GM15510 (cell line): ENCODE data around the gene KRTAP4-11.
"Not testable (repeated sequence)": the region's sequence is repeated elsewhere in the genome, so short reads cannot be mapped to it uniquely, and the experiment has no call there.

Experiments
- POLR2A ChIP-seq: IDR thresholded peaks from 3 replicates; pipeline ENCODE4 v1.6.1; 2011; ENCODE audit warnings: borderline replicate concordance; ENCODE audit not compliant: insufficient read length; ENCODE audit errors: extremely low read depth

KRTAP4-11 gene

DNA sequence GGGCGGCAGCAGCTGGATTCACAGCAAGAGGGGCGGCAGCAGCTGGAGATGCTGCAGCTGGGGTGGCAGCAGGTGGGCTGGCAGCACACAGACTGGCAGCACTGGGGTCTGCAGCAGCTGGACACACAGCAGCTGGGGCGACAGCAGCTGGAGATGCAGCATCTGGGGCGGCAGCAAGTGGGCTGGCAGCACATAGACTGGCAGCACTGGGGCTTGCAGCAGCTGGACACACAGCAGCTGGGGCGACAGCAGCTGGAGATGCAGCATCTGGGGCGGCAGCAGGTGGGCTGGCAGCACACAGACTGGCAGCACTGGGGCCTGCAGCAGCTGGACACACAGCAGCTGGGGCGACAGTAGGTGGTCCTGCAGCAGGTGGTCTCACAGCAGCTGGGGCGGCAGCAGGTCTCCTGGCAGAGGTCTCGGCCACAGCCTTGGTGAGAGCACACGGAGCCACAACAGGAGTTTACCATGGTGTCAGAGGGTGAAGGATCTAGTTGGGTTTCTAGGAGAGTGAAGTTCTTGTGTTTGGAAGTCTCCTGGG lies at the start of gene KRTAP4-11:
TSS of gene KRTAP4-11 (minus strand) at position 528 of the 541 bp plus-strand sequence. CDS start at position 470, 58 bp downstream.
- TF ChIP-seq POLR2A: not testable (repeated sequence)

DNA sequence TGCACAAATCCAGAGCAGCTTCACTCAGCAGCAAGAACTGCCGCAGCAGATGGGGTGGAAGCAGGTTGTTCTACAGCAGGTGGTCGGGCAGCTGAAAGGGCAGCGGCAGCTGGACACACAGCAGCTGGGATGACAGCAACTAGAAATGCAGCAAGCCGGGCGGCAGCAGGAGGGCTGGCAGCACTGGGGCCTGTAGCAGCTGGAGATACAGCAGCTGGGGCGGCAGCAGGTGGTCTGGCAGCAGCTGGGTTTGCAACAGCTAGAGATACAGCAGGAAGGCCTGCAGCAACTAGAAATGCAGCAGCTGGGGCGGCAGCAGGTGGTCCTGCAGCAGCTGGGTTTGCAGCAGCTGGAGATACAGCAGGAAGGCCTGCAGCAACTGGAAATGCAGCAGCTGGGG lies 49.4 kb upstream of the KRTAP4-11 start:
- no peak for TF ChIP-seq POLR2A

DNA sequence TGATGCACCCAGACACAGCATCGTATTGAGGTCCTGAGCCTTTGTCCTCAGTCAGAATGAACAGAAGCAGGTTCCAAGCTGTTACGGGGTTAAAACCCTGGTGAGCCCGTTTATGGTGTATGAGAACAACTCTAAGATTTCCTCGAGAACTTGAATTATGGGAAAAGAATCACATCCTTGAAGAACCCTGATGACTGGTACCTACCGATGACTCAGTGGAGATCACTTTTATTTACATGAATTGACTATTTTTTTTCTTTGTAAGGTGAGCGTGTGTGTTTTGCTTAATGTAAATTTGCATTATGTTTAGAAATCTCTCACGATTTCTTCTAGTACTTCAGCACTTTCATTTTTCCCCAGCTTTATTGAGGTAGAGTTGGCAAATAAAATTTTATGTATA lies 45.7 kb upstream of the KRTAP4-11 start:
- no peak for TF ChIP-seq POLR2A

DNA sequence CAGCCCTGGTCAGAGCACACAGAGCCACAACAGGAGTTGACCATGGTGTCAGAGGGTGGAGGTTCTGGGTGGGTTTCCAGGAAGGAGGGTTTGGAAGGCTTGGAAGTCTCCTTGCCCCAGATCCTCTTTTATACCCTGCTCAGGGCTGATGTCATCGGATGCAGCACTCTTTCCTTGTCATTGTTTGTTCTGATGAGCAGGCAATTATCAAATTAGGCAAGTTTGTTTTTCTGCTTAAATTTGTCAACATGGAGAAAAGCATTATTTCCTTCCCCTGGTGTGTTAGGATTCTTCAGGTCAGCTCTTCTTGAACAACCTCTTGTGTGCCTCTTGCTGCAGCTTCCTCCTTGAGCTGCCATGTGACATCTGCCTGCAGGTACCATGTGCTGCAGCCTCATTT lies 42.5 kb upstream of the KRTAP4-11 start, which contains the start of gene KRTAP4-4:
TSS of gene KRTAP4-4 (minus strand) at position 101 of the 400 bp plus-strand sequence. CDS start at position 44, 57 bp downstream.
- no peak for TF ChIP-seq POLR2A

DNA sequence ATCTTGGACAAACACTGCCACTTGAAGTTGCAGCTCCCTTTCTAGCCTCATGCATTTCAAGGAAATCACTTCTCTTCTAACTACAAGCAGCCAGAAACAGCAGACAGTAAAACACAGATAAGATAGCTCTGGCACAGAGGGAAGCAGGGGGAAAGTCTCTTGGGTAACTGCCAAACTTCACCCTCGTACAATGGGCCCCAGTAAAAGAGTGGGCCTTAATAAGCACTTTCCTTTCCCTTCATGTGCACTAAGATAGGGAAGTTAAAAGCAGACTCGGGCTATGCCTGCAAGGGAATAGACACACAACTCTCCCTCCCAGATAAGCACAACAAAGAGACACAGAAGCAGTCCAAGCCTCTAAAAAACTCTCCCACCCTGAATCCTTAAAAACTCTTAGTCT lies 35.7 kb upstream of the KRTAP4-11 start:
- no peak for TF ChIP-seq POLR2A

DNA sequence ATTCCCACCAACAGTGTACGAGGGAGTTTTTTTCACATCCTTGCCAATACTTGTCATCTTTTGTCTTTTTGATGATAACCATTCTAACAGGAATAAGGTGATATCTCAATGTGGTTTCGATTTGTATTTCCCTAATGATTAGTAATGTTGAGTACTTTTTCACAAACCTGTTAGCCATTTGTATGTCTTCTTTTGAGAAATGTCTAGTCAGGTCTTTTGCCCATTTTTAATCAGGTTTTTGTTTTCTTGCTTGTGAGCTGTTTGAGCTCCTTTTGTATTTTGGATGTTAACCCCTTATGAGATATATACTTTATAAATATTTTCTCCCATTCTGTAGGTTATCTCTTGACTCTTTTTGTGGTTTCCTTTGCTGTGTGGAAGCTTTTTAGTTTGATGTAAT lies 33.4 kb upstream of the KRTAP4-11 start:
- no peak for TF ChIP-seq POLR2A

DNA sequence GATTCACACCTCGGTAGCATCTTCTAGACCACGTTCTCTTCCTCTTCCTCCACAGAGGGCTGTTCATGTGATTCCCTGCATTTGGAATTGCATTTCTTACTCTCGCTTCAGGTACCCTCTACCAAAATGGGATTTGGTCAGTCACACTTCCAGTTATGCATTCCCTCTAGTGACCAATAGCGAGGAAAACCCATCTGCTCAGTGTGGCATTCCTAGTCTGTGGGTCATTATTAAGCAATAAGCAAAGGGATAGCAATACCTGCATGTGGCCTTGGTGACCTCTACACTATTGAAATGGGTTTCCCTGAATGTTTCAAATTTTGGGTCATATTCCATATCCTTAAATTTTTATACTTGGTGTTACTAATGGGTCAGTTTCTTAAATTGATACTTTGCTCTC lies 31.9 kb upstream of the KRTAP4-11 start:
- TF ChIP-seq POLR2A: no peak

DNA sequence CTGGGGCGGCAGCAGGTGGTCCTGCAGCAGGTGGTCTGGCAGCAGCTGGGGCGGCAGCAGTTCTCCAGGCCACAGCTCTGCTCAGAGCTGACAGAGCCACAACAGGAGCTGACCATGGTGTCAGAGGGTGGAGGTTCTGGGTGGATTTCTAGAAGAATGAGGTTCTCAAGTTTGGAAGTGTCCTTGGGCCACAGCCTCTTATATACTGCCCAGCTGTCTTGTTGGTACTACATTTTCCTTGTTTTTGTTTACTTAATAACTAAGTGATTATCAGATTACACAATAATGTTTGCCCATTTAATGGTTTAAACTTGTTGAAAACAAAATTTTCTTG lies 31.4 kb upstream of the KRTAP4-11 start, which contains the start of gene KRTAP4-5:
TSS of gene KRTAP4-5 (minus strand) at position 174 of the 334 bp plus-strand sequence. CDS start at position 116, 58 bp downstream.
- TF ChIP-seq POLR2A: no peak

DNA sequence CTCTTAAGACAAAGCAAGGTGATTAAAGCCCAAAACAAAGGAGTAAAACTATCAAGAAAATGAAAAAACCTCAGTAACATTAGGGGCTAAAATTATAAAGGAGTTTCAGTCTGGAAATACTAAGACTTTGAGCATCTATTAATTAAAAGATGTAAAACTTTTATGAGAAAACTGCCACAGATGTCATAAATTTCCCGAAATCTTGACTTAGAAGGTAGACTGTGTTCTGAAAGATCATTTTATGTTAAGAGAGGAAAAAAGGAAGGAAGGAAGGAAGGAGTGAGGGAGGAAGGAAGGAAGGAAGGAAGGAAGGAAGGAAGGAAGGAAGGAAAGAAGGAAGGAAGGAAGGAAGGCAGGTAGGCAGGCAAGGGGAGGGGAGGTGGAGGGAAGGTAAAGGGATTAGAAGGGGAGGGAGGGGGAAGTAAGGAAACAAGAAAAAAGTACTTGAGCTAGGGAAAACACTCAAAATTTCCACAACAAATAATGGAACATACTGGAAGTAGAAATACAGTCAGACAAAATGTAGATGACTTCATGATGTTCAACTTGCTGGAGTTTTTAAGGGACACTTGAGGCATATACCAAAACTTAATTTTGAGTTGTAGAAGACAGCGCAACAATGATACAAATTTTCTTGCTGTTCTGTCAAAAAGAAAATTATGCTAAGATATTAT lies 29.5 kb upstream of the KRTAP4-11 start:
- TF ChIP-seq POLR2A: no peak

DNA sequence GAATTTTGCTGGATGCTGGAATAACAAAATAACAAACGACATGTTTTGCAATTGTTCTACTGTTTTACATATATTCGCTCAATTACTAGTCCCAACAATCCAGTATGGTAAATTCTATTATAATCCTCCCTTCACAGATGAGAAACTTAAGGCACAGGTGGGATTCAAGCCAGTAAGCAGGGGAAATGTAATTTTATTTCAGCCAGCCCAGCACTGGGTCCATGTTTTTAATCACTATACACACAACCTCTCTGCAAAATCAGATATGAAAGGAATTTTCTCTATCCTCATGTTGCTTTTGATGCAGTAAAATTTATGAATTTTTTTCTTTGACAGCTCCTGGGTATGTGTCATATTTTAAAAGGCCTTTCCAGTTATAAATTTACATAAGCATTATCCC lies 27.1 kb upstream of the KRTAP4-11 start:
- no peak for TF ChIP-seq POLR2A

DNA sequence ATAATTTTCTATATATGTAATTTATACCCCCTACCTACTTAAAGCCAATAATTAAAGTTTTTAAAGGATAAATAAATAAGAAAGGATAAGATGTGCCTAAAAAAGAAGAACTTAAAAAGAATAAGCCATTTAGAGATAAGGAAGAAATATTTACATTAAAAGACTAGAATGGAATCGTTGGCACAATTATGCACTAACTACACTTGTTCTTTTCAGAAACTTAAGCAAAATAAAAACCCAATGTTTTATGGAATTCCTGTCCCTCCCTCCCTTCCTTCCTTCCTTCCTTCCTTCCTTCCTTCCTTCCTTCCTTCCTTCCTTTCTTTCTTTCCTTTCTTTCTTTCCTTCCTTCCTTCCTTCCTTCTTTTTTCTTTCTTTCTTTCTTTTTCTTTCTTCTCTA lies 26.7 kb upstream of the KRTAP4-11 start:
- TF ChIP-seq POLR2A: no peak

DNA sequence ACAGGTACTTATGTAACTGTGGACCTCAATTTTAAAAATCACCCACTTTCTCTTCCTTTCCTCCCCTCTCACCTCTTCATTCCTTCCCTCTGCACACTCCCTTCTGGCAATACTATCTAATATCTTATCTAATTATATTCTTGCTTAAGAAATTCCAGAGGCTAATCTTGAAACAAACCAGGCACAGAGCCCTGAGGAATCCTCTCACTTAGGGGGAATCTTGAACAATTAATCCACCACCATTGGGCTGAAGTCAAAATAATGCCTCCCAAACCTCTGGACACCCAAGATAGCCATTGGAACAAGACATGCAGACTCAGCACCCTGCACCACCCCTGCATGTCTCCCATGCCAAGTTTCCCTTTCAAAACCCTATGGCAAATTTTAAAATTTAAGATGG lies 23.2 kb upstream of the KRTAP4-11 start:
- TF ChIP-seq POLR2A: no peak

DNA sequence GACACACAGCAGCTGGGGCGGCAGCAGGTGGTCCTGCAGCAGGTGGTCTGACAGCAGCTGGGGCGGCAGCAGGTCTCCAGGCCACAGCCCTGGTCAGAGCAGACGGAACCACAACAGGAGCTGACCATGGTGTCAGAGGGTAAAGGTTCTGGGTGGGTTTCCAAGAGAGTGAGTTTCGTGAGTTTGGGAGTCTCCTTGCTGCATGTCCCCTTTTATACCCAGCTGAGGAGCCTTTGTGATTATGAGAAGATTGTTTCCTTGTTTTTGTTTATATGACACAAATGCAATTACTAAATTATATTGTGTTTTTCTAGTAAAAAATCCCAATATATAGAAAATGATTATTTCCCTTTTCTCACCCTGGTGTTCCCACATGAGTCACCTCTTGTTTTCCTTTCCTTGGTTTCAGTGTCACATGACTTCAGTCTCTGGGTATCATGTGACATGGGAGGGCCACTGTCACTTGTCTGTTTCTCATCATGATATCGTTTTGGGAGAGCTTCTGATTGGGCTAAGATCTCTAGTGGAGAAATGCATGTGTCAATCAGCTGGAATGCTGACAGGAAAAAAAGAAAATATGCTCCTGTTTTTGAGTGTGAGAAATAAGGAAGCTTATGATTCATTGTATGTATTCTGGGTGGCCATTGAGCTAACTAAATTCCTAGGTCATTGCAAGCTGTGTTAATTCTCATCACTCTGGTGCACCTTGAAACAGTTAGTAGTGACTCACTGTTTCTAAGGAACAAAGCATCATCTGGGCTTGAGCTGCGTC lies 22.4 kb upstream of the KRTAP4-11 start, which contains the start of gene KRTAP4-6:
TSS of gene KRTAP4-6 (minus strand) at position 185 of the 772 bp plus-strand sequence. CDS start at position 128, 57 bp downstream.
- TF ChIP-seq POLR2A: no peak

DNA sequence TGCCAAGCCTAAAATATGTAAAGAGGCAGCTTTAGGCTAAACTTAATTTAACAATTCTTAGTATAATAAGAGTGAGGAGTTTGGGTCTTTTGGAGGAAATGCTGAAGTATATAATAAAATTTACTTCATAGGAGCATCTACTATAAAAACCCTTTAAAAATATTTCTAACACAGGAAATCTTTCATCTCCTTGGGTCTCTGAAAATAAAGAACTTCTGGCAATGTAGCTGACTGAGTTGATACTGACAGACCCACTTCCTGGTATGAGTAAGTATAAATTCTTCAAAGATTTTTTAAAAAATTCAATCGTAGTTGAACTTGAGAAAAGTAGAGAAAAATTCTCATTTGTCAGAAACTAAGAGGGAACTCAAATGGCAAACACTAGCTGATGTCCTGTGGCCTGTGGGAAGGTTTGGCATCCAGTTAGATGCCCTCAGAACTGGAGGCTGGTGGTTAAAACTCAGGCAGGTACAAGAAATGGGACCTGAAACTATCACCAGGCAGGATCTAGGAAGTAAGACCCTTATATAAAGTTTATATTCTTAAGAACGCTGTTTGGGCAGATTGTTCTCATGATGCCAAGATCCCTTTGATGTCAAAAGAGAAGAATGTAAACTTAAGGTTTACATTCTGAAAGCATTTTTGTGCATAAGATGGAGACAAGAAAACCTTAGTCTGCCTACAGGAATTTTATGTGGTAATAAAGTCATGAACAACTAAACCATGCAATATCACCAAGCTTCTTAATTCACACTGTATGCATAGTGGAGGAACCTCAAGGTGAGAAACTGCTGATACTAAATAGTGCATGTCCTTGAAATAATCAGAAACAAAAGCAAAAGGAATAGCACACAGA lies 15.9 kb upstream of the KRTAP4-11 start:
- no peak for TF ChIP-seq POLR2A
